ENCODE measurements around the gene FA2H. TPM values are rescaled to one million over a fixed set of nuclear protein-coding genes. Genes with fewer than 3 reads are reported as not detected.
"Not testable (repeated sequence)": the region's sequence is repeated elsewhere in the genome, so short reads cannot be mapped to it uniquely, and the experiment has no call there.

FA2H gene
- polyA plus RNA-seq, 3 donors: 2.6 to 3.7 (median 2.9) TPM

GRCh38 chr16:74732707-74733350 lies 41.8 kb downstream of the FA2H start:
- no peak for DNase-seq (ENCODE audit: extremely low read depth in 1 of 11, low read depth in 9 of 11, low spot score in 4 of 11)

GRCh38 chr16:74731853-74732477 lies 42.7 kb downstream of the FA2H start:
- no peak for DNase-seq (ENCODE audit: extremely low read depth in 1 of 11, low read depth in 9 of 11, low spot score in 4 of 11)

DNA sequence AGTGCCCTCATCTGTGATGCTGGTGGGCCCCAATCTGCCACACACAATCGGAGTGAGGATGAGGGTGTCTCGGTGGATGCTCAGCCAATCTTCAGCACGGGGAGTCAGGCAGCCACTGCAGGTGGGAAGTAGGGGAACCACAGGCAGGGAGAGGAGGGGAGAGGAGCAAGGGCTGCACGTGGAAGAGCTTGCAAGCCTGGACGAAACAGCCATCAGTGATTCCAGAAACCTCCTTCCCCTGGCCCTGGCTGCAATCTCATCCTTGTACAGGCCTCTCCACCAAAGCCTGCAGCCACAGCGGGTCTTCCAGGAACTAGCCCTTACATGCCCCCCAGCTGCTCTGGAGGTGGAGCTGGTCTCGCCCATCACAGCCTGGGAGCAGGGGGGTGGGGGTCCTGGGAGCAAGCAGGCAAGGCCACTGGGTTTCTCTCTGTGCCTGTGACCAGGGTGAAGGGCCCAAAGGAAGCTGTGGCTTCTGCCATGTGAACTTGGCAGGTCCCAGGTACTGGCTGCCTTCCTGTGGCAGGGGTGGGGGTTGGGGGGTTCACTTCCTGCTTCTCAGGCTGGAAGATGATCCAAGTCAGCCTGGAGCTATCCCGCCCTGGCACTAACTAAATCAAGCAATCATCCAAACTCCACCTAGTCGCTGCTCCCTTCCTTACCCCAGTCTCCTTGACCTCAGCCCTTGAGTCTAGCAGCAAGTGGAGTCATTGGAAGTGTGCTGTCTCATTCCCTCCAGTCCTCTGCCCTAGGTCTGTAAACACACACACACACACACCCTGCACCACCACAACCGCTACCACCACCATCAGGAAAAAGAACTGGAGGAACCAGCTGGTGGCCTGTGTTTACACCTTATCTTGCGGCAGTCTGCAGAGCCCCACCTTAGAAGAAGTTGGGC lies 44.6 kb downstream of the FA2H start:
- no peak for DNase-seq (ENCODE audit: extremely low read depth in 1 of 11, low read depth in 9 of 11, low spot score in 4 of 11)

GRCh38 chr16:74727903-74728302 lies 46.7 kb downstream of the FA2H start:
- DNase-seq (ENCODE audit: extremely low read depth in 1 of 11, low read depth in 9 of 11, low spot score in 4 of 11): no peak

GRCh38 chr16:74726716-74727115 lies 47.9 kb downstream of the FA2H start:
- no peak for DNase-seq (ENCODE audit: extremely low read depth in 1 of 11, low read depth in 9 of 11, low spot score in 4 of 11)

- DNase-seq (ENCODE audit: extremely low read depth in 1 of 11, low read depth in 9 of 11, low spot score in 4 of 11): no peak
Measured at GRCh38 chr16:74725651-74726455, 48.8 kb downstream of the FA2H start.

DNA sequence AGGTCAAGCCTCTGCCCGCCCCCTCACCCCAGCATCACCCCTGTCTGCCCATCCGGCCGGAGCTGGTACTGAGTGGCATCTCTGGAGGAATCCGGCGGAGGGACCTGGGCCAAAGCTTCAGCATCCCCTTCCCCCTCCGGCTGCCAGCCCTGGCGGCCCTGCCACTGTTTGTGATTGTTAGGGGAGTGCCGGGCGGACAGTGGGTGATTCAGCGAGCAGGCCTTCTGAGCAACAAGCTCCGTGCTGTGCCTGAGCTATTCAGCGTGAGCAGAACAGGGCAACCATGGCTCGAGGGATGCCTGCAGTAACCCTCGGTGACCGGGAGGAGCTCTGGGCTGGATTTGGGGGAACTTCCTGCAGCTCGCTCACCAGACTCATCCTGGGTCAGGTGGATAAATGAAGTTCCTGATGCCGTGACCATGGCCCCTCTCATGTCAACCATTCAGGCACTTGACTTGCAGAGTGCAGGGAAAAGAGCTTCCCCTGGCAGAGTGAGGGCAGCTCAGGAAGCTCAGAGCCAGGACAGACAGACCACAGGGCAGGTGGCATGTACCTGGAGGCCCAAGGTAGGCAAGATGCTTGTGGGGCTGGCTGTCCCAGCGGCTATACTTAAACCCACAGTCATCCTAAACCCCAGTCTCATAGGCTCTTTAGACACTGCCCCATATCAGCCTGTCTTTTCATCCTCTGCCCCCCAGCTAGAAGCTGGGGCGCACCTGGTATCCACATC lies 49.6 kb downstream of the FA2H start:
- no peak for DNase-seq (ENCODE audit: extremely low read depth in 1 of 11, low read depth in 9 of 11, low spot score in 4 of 11)

DNA sequence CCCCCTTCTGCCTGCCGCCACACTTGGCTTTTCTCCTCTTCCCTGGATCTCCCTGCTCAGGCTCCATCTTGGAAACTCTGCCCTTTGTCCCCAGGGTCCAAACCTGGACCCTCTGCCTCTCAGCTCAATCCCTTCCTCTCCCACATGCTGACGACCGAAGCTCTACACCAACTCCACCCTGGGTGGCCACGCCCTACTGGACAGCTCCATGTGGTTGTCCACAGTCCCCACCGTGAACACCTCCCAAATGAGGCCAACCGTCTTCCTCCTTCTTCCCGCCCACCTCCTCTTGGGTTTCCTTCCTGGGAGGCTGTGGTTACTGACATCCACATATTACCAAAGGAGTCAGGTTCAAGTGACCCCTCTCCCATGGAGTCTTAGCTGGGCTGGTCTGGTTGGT lies 51.4 kb downstream of the FA2H start:
- no peak for DNase-seq (ENCODE audit: extremely low read depth in 1 of 11, low read depth in 9 of 11, low spot score in 4 of 11)

GRCh38 chr16:74722156-74722555 lies 52.5 kb downstream of the FA2H start:
- not testable (repeated sequence) for DNase-seq (ENCODE audit: extremely low read depth in 1 of 11, low read depth in 9 of 11, low spot score in 4 of 11)

GRCh38 chr16:74721716-74722115 lies 52.9 kb downstream of the FA2H start:
- DNase-seq (ENCODE audit: extremely low read depth in 1 of 11, low read depth in 9 of 11, low spot score in 4 of 11): no peak

DNA sequence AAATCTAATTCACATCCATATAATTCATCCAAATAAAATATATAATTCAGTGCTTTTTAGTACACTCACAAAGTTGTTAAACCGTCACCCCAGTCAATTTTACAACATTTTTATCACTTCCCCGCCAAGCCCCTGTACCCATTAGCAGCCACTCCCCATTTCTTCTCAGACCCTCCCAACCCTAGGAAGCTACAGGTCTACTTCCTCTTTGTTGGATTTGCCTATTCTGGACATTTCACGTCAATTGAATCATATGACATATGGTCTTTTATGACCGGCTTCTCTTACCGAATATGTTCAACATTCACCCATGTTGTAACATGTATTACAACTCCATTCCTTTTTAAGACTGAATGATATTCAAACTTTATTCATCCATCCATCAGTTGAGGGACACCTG lies 54.0 kb downstream of the FA2H start:
- no peak for DNase-seq (ENCODE audit: extremely low read depth in 1 of 11, low read depth in 9 of 11, low spot score in 4 of 11)

- no peak for DNase-seq (ENCODE audit: extremely low read depth in 1 of 11, low read depth in 9 of 11, low spot score in 4 of 11)
Measured at GRCh38 chr16:74718741-74719610, 55.6 kb downstream of the FA2H start.

- no peak for DNase-seq (ENCODE audit: extremely low read depth in 1 of 11, low read depth in 9 of 11, low spot score in 4 of 11)
Measured at GRCh38 chr16:74718140-74718539, 56.5 kb downstream of the FA2H start.

- DNase-seq (ENCODE audit: extremely low read depth in 1 of 11, low read depth in 9 of 11, low spot score in 4 of 11): no peak
Measured at GRCh38 chr16:74717367-74717766, 57.3 kb downstream of the FA2H start.

- DNase-seq (ENCODE audit: extremely low read depth in 1 of 11, low read depth in 9 of 11, low spot score in 4 of 11): no peak
Measured at GRCh38 chr16:74716355-74716754, 58.3 kb downstream of the FA2H start.

DNA sequence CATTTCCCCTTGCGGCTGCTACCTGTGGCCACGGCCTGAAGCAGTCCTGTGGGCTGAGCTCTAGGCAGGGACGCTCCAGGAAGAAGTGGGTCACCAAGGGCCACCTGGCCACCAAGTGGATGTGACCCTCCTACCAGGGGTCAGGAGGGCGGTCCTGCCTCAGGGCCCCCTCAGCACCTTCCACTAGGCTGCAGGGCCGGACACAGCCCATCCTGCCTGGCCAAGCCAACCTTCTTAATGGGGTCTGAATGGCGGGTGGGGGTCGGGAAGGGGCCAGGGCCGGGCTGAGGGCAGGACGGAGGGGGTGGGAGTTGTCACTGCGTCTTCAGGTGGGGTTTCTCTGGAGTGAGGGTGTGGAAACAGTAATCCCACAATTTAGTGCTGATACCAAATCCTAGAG lies 60.7 kb downstream of the FA2H start:
- no peak for DNase-seq (ENCODE audit: extremely low read depth in 1 of 11, low read depth in 9 of 11, low spot score in 4 of 11)

DNA sequence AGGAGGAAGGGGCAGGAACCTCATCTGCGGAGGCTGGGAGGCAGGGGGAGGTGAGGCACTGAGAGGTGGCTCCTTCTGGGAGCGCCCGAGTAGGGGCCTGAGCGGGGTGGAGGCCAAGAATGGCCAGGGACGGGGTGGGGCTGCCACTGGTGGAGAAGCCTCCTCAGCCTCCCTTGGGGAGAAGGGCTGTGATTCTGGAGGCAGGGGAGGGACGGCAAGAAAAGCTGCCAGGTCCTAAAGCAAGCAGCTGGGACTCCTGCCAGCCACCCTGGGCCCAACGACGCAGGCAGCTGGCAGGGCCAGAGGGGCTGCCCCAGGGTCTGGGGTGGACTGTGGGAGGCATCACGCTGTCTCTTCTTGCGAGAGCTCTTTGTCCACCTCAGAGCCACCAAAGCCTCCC lies 61.3 kb downstream of the FA2H start:
- DNase-seq (ENCODE audit: extremely low read depth in 1 of 11, low read depth in 9 of 11, low spot score in 4 of 11): no peak

- no peak for DNase-seq (ENCODE audit: extremely low read depth in 1 of 11, low read depth in 9 of 11, low spot score in 4 of 11)
Measured at GRCh38 chr16:74711938-74712337, 62.7 kb downstream of the FA2H start.
